HepG2 (cell line): ENCODE results near the gene TAF1D. TPM values are rescaled to one million over a fixed set of nuclear protein-coding genes. Genes with fewer than 3 reads are reported as not detected.

ENCODE experiments used
- AGO2 ChIP-seq: fragments of 200-400 bp; formaldehyde crosslinking; optimal IDR thresholded peaks from 2 replicates; pipeline ENCODE3; 2017; ENCODE audit warnings: mild to moderate bottlenecking, low read depth, low read length, moderate library complexity
- ARNTL ChIP-seq: sonication (generic); formaldehyde crosslinking; IDR thresholded peaks from 2 replicates; pipeline ENCODE4 v1.4.0; 2020; ENCODE audit warnings: mild to moderate bottlenecking, missing genetic modification reagents
- CBX5 ChIP-seq: sonication (generic); formaldehyde crosslinking; IDR thresholded peaks from 2 replicates; pipeline ENCODE4 v1.4.0; 2020; ENCODE audit warnings: missing genetic modification reagents, borderline replicate concordance
- FIP1L1 ChIP-seq: fragments of 200-400 bp; formaldehyde crosslinking; IDR thresholded peaks from 2 replicates; pipeline ENCODE4 v1.6.1; 2018; ENCODE audit warnings: low read depth, mild to moderate bottlenecking, low read length, moderate library complexity, borderline replicate concordance; ENCODE audit not compliant: insufficient read depth
- HOXA9 ChIP-seq: sonication (generic); formaldehyde crosslinking; IDR thresholded peaks from 2 replicates; pipeline ENCODE4 v1.8.1; 2022; ENCODE audit warnings: missing genetic modification reagents, mild to moderate bottlenecking, moderate library complexity, borderline replicate concordance
- MBD4 ChIP-seq: IDR thresholded peaks from 2 replicates; pipeline ENCODE4 v1.6.1; 2012; ENCODE audit warnings: low read length, inconsistent platforms, borderline replicate concordance
- NFKBIZ ChIP-seq: IDR thresholded peaks from 2 replicates; pipeline ENCODE4 v1.6.1; 2018; ENCODE audit warnings: missing genetic modification reagents, missing compliant biosample characterization
- PAF1 ChIP-seq: IDR thresholded peaks from 2 replicates; pipeline ENCODE4 v1.6.1; 2016; ENCODE audit warnings: missing genetic modification reagents, missing compliant biosample characterization
- PITX1 ChIP-seq: sonication (generic); formaldehyde crosslinking; IDR thresholded peaks from 2 replicates; pipeline ENCODE4 v1.5.1; 2020; ENCODE audit warnings: mild to moderate bottlenecking, missing genetic modification reagents
- POLR2A ChIP-seq, 2 experiments: IDR thresholded peaks; 2 replicates each; pipeline ENCODE4 v1.6.1; 2011; ENCODE audit warnings: low read depth in 2 of 2, low read length in 2 of 2, mild to moderate bottlenecking in 1 of 2, moderate library complexity in 1 of 2; ENCODE audit not compliant: insufficient read depth in 1 of 2
- POLR2AphosphoS2 ChIP-seq: IDR thresholded peaks from 2 replicates; pipeline ENCODE4 v1.6.1; 2011; ENCODE audit warnings: low read depth, low read length, improper control_type of control experiment
- RARG ChIP-seq: sonication (generic); formaldehyde crosslinking; IDR thresholded peaks from 2 replicates; pipeline ENCODE4 v1.4.0; 2020; ENCODE audit warnings: low read depth, mild to moderate bottlenecking, missing genetic modification reagents
- RELA ChIP-seq: sonication (generic); formaldehyde crosslinking; IDR thresholded peaks from 2 replicates; pipeline ENCODE4 v1.4.0; 2020; ENCODE audit warnings: missing genetic modification reagents
- SALL2 ChIP-seq: sonication (generic); formaldehyde crosslinking; IDR thresholded peaks from 2 replicates; pipeline ENCODE4 v1.8.1; 2023; ENCODE audit warnings: mild to moderate bottlenecking, missing genetic modification reagents, inconsistent platforms
- U2AF2 ChIP-seq: fragments of 200-400 bp; formaldehyde crosslinking; IDR thresholded peaks from 2 replicates; pipeline ENCODE4 v1.6.1; 2017; ENCODE audit warnings: low read depth, mild to moderate bottlenecking, low read length
- ZC3H4 ChIP-seq: sonication (generic); formaldehyde crosslinking; IDR thresholded peaks from 2 replicates; pipeline ENCODE4 v1.4.0; 2020; ENCODE audit warnings: missing genetic modification reagents, borderline replicate concordance
- ZEB1 ChIP-seq: IDR thresholded peaks from 2 replicates; pipeline ENCODE4 v1.6.1; 2012; ENCODE audit warnings: mild to moderate bottlenecking, low read depth, inconsistent platforms; ENCODE audit not compliant: insufficient replicate concordance
- ZNF30 ChIP-seq: sonication (generic); formaldehyde crosslinking; IDR thresholded peaks from 2 replicates; pipeline ENCODE4 v1.5.0; 2020; ENCODE audit warnings: mild to moderate bottlenecking, missing genetic modification reagents
- ZNF761 ChIP-seq: sonication (generic); formaldehyde crosslinking; conservative IDR thresholded peaks from 2 replicates; pipeline ENCODE4 v1.4.0; 2020; ENCODE audit warnings: mild to moderate bottlenecking, missing genetic modification reagents
- polyA plus RNA-seq, 8 experiments: library from polyadenylated mRNA; depleted of rRNA in 3 of 8; stranded (reverse) in 7 of 8; unstranded in 1 of 8; fragments of >200 nt; fragmentation: Illumina TruSeq in 4 of 8; extraction: Trizol in 4 of 8; gene quantifications; 2 replicates each; pipeline versions ENCODE4 v1.2.1 to v1.2.3, GENCODE V29; 2011 to 2016; ENCODE audit warnings: low read depth in 4 of 8, missing spikeins in 1 of 8, mixed read lengths in 1 of 8; ENCODE audit not compliant: insufficient read depth in 1 of 8
- total RNA-seq, 5 experiments: library from RNA; depleted of rRNA; stranded (reverse); fragments of >200 nt; fragmentation: Illumina TruSeq; extraction: Trizol; gene quantifications; 2 replicates each; pipeline ENCODE4 v1.2.3, GENCODE V29; 2016; ENCODE audit warnings: low read depth in 1 of 5
- TF ChIP-seq, protein P1 (sequence below): sonication (generic); formaldehyde crosslinking; IDR thresholded peaks from 2 replicates; pipeline ENCODE4 v1.4.0; 2020; ENCODE audit warnings: missing genetic modification reagents, borderline replicate concordance
- TF ChIP-seq, protein P2 (sequence below): sonication (generic); formaldehyde crosslinking; IDR thresholded peaks from 2 replicates; pipeline ENCODE4 v1.9.0; 2021; ENCODE audit warnings: missing genetic modification reagents, borderline replicate concordance
- TF ChIP-seq, protein P3 (sequence below): sonication (generic); formaldehyde crosslinking; IDR thresholded peaks from 2 replicates; pipeline ENCODE4 v1.4.0; 2020; ENCODE audit warnings: missing genetic modification reagents

The TAF1D gene
- total and polyA plus RNA-seq, 2 of the 13 experiments (the other 11 are each of a cell fraction or from before 2014, with no cell fraction given), result 132 to 207 TPM

DNA sequence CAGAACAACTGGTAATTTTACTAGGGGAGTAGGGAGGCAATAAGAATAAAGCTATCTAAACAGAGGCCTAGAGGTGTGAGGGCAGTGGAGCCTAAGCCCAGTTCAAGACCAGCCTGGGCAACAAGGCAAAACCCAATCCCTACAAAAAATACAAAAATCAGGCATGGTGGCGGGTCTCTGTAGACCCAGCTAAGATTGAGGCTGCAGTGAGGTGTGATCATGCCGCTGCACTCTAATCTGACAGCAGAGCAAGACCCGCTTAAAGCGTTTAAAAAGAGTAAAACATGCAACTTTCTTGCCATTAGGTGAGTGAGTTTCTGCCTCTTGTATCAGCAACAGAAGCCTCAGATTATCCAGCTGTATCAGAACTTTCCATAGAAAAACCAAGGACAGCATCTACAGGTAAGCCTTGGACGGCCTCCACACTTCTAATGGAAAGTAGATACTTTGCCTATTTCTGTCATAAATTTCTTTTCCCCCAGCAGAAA, 12.1 kb downstream of the TAF1D start (continued):
- TF ChIP-seq, protein P1, sequence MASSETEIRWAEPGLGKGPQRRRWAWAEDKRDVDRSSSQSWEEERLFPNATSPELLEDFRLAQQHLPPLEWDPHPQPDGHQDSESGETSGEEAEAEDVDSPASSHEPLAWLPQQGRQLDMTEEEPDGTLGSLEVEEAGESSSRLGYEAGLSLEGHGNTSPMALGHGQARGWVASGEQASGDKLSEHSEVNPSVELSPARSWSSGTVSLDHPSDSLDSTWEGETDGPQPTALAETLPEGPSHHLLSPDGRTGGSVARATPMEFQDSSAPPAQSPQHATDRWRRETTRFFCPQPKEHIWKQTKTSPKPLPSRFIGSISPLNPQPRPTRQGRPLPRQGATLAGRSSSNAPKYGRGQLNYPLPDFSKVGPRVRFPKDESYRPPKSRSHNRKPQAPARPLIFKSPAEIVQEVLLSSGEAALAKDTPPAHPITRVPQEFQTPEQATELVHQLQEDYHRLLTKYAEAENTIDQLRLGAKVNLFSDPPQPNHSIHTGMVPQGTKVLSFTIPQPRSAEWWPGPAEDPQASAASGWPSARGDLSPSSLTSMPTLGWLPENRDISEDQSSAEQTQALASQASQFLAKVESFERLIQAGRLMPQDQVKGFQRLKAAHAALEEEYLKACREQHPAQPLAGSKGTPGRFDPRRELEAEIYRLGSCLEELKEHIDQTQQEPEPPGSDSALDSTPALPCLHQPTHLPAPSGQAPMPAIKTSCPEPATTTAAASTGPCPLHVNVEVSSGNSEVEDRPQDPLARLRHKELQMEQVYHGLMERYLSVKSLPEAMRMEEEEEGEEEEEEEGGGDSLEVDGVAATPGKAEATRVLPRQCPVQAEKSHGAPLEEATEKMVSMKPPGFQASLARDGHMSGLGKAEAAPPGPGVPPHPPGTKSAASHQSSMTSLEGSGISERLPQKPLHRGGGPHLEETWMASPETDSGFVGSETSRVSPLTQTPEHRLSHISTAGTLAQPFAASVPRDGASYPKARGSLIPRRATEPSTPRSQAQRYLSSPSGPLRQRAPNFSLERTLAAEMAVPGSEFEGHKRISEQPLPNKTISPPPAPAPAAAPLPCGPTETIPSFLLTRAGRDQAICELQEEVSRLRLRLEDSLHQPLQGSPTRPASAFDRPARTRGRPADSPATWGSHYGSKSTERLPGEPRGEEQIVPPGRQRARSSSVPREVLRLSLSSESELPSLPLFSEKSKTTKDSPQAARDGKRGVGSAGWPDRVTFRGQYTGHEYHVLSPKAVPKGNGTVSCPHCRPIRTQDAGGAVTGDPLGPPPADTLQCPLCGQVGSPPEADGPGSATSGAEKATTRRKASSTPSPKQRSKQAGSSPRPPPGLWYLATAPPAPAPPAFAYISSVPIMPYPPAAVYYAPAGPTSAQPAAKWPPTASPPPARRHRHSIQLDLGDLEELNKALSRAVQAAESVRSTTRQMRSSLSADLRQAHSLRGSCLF (CRISPR knock-in tag), result no peak
- TF ChIP-seq ZEB1 (no peak), U2AF2 (0 out of 2 replicates have a peak, but pooled peaks have one; percentile 11), NFKBIZ (CRISPR knock-in tag) (no peak), HOXA9 (CRISPR knock-in tag) (no peak), ZNF761 (no peak), FIP1L1 (no peak), RELA (CRISPR knock-in tag) (no peak), MBD4 (peak; percentile 87; the same call in 1 of the 2 replicates), POLR2A (IDR thresholded peaks at IDR 0.05; ENCODE audit: insufficient read depth in 1 of 2, low read depth in 2 of 2, low read length in 2 of 2) (peak; percentile 62 to 78), ZC3H4 (CRISPR knock-in tag) (peak; percentile 82; the same call in 1 of the 2 replicates), POLR2AphosphoS2 (peak; percentile 91; the same call in 1 of the 2 replicates), AGO2 (peak; percentile 71), ZNF30 (CRISPR knock-in tag) (no peak), PAF1 (CRISPR knock-in tag) (no peak; the same call in 1 of the 2 replicates), CBX5 (CRISPR knock-in tag) (no peak), RARG (CRISPR knock-in tag) (no peak), SALL2 (CRISPR knock-in tag) (no peak), ARNTL (CRISPR knock-in tag) (no peak), PITX1 (CRISPR knock-in tag) (0 out of 2 replicates have a peak, but pooled peaks have one; percentile 31)
- TF ChIP-seq, protein P2, sequence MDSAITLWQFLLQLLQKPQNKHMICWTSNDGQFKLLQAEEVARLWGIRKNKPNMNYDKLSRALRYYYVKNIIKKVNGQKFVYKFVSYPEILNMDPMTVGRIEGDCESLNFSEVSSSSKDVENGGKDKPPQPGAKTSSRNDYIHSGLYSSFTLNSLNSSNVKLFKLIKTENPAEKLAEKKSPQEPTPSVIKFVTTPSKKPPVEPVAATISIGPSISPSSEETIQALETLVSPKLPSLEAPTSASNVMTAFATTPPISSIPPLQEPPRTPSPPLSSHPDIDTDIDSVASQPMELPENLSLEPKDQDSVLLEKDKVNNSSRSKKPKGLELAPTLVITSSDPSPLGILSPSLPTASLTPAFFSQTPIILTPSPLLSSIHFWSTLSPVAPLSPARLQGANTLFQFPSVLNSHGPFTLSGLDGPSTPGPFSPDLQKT, result no peak
- TF ChIP-seq, protein P3, sequence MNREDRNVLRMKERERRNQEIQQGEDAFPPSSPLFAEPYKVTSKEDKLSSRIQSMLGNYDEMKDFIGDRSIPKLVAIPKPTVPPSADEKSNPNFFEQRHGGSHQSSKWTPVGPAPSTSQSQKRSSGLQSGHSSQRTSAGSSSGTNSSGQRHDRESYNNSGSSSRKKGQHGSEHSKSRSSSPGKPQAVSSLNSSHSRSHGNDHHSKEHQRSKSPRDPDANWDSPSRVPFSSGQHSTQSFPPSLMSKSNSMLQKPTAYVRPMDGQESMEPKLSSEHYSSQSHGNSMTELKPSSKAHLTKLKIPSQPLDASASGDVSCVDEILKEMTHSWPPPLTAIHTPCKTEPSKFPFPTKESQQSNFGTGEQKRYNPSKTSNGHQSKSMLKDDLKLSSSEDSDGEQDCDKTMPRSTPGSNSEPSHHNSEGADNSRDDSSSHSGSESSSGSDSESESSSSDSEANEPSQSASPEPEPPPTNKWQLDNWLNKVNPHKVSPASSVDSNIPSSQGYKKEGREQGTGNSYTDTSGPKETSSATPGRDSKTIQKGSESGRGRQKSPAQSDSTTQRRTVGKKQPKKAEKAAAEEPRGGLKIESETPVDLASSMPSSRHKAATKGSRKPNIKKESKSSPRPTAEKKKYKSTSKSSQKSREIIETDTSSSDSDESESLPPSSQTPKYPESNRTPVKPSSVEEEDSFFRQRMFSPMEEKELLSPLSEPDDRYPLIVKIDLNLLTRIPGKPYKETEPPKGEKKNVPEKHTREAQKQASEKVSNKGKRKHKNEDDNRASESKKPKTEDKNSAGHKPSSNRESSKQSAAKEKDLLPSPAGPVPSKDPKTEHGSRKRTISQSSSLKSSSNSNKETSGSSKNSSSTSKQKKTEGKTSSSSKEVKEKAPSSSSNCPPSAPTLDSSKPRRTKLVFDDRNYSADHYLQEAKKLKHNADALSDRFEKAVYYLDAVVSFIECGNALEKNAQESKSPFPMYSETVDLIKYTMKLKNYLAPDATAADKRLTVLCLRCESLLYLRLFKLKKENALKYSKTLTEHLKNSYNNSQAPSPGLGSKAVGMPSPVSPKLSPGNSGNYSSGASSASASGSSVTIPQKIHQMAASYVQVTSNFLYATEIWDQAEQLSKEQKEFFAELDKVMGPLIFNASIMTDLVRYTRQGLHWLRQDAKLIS (CRISPR knock-in tag), result peak; percentile 9; the same call in 1 of the 2 replicates
